ENCODE measurements around the gene HLCS.

HLCS gene

DNA sequence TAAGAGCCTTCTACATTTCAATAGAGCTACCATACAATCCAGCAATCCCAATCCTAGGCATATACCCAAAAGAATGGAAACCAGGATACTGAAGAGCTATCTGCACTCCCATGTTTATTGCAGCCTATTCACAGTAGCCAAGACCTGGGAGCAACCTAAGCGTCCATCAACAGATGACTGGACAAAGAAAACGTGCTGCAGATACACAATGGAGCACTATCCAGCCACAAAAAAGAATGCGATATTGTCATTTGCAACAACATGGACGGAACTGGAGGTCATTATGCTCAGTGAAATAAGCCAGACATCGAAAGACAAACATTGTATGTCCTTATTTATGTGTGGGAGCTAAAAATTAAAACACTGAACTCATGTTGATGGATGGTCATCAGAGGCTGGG, 115.3 kb downstream of the HLCS start:
- in situ Hi-C loops (cut with HindIII; ENCODE audit: low sequenced_read_pairs), result no loop called here

DNA sequence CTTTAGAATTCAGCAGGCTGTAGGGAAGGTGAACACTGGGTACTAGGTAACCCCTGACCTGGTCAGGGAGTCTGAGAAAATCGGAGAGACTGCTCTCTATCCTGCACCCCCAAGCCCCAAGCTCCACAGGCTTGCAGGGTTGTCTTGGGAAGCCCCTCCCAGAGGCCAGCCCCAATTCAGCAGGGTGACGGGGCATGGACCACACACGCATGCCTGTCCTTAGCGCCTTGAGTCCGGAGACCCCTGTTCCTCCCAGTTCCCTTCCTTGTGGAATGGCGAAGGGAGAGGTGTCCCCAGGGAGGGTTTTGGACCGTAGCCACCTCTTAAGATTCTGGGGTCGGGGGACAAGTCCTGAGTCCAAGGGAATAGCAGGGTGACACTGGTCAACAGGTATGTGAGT, 116.1 kb downstream of the HLCS start:
- in situ Hi-C loops (cut with HindIII; ENCODE audit: low sequenced_read_pairs), result no loop called here

GRCh38 chr21:36849461-36850105, 116.9 kb downstream of the HLCS start:
- in situ Hi-C loops (cut with HindIII; ENCODE audit: low sequenced_read_pairs), result no loop called here

DNA sequence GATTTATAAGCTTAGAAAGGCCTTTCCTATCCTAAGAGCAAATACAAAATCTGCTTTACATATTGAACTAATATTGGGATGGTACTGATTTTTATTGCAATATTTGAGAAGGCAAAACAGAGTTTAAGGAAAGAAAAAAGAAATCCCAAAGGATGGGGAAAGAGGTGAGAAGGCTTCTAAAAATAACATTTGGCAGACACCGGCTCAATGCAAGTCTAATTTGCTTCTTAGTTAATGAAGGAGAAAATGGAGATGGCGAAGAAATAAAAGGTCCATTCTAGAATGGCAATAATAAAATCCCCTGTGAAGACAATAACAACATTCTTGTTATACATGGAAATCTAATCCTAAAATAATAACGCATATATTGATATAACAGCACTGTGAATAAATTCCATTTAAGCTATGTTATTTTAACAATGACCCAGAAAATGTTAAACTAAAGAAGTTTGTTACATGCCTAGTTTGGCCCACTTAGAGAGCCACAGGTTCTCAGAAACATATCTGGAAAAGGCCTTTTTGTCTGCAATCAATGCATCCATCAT, 117.7 kb downstream of the HLCS start:
- in situ Hi-C loops (cut with HindIII; ENCODE audit: low sequenced_read_pairs), result no loop called here

DNA sequence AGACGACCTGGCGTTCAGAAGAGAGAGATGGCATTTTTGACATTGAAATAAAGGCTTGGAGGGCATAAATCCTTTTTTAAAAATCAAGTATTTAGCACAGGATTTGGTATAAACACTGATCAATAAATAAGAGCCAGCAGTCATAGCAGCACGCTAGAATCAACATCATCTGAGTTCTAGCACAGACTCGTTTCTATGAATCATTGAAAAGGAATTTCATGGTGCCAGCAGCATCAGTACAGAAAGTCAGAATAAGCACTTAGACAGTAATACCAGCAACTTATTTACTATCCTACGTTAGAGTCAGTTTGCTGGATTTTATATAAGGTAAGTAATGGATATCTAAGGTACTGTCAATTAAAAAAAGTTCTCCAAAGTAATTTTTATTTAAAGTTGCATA, 119.3 kb downstream of the HLCS start:
- in situ Hi-C loops (cut with HindIII; ENCODE audit: low sequenced_read_pairs), result no loop called here

DNA sequence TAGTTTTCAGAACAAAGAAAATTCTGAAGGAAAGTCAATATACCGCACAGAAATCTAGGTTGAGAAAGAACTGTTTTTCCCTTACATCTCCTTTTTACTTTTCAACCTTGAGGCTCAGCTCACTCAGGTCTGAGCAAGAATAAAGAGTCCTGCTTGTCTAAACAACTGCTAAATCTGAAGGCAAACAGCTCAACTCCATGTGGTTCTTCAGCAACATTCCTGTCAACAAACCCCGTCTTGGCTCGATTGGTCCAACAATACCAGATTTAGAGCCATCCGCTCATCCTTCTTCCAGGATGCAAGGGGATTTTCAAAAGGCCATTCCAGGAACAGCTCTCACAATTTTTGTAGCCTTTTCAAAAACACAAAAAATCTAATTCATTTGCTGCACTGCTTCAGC, 119.8 kb downstream of the HLCS start:
- in situ Hi-C loops (cut with HindIII; ENCODE audit: low sequenced_read_pairs), result no loop called here

GRCh38 chr21:36845790-36846189, 120.7 kb downstream of the HLCS start:
- in situ Hi-C loops (cut with HindIII; ENCODE audit: low sequenced_read_pairs), result no loop called here

GRCh38 chr21:36845070-36845469, 121.4 kb downstream of the HLCS start:
- in situ Hi-C loops (cut with HindIII; ENCODE audit: low sequenced_read_pairs), result no loop called here

- in situ Hi-C loops (cut with HindIII; ENCODE audit: low sequenced_read_pairs), result no loop called here
These were observed 124.6 kb downstream of the HLCS start for GRCh38 chr21:36841866-36842265.

- in situ Hi-C loops (cut with HindIII; ENCODE audit: low sequenced_read_pairs), result no loop called here
These were observed 126.7 kb downstream of the HLCS start for GRCh38 chr21:36839735-36840134.

- in situ Hi-C loops (cut with HindIII; ENCODE audit: low sequenced_read_pairs), result no loop called here
These were observed 127.3 kb downstream of the HLCS start for GRCh38 chr21:36839123-36839522.

DNA sequence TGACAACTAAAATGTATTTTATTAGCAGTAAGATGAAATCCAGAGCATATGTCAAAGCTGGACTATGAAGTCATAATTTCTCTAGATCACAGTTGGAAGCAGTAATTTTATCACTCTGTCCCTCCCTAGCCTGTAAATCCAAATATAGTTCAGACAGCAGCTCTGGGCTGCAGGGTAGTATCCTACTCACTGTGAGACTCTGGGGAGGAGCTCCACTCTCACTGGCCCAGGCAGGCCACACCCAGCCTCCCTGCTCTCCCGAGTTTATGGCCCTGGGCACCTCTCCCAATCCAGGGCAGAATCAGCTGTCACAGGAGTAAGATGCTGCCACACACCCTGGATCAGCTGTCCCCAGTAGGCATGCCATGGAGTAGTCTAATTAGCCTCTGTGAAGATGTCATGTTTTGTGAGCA, 131.1 kb downstream of the HLCS start:
- in situ Hi-C loops (cut with HindIII; ENCODE audit: low sequenced_read_pairs), result no loop called here

- in situ Hi-C loops (cut with HindIII; ENCODE audit: low sequenced_read_pairs), result no loop called here
These were observed 132.3 kb downstream of the HLCS start for GRCh38 chr21:36834192-36834591.

DNA sequence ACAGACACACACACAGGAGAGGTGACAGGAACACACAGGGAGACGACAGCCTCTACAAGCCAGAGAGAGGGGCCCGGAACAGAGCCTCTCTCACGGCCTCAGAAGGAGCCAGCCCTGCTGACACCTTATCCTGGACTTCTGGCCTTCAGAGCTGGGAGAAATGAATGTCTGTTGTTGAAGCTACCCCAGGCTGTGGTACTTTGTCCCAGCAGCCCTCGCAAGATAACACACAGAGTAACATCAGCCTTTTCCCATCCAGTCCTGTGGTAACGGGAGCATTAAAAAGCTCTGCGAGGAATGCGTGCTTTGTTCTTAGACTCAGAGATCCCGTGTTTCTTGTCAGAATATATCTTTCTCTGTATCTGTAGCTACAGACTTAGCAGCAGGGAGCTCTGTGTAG, 136.4 kb downstream of the HLCS start:
- in situ Hi-C loops (cut with HindIII; ENCODE audit: low sequenced_read_pairs), result no loop called here

DNA sequence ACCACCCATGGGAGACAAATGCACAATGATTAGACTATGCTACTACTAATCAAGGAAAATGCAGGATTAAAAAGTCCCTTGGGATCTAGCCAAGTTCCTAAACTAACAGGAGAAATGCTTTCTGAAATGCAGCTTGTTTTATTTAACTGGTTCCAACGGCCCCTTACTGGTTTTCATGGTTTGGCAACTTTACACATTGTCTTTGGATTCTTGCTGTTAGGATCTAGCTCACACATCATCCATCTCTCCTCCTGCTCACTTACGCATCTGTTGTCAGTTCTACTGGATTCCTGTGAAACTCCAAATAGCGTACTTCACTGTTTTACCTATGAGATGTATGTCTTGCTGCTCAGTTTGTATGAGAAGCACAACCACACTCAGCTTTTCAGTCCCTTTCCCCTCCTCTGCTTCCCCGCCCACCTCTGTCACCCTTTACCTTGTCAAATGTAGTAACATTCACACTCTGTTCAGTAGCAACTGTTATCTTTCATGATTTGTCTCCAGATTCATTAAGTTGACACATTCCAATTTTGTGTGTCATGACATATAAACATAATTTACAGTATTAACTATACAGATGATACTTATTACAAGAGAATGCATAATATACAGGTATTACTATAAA, 137.5 kb downstream of the HLCS start:
- in situ Hi-C loops (cut with HindIII; ENCODE audit: low sequenced_read_pairs), result no loop called here

GRCh38 chr21:36828208-36828607, 138.3 kb downstream of the HLCS start:
- in situ Hi-C loops (cut with HindIII; ENCODE audit: low sequenced_read_pairs), result no loop called here

DNA sequence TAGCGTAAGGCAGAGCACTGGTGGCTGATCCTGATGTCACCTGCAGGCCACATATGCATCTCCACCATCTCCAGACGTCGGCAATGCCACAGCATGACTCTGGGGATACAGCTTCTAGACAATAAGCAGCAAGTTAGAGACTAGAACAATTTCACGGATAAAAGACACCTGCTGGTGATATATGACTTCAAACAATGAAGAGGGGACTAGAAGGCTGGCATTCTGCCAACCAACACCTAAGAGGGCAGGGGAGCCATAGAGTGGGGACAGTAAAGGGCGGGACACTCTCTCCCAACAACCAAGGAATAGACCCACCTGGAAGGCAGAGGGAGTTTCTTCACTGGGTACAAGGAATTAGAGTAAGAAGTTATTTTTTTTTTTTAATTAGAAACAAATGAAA, 140.8 kb downstream of the HLCS start:
- in situ Hi-C loops (cut with HindIII; ENCODE audit: low sequenced_read_pairs), result no loop called here

DNA sequence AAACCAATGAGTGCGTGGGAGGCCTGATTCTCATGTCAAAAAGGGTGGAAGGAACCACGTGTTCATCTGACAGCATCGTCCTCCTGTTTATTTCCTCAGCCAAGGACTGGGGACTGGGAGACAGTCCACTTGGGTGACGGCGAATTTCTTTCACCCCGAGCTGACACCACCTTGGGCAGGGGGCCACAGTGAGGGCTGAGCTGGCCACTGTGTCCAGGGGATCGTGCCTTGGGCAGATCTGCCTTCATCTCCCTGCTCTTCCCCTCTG, 145.5 kb downstream of the HLCS start:
- in situ Hi-C loops (cut with HindIII; ENCODE audit: low sequenced_read_pairs), result no loop called here

DNA sequence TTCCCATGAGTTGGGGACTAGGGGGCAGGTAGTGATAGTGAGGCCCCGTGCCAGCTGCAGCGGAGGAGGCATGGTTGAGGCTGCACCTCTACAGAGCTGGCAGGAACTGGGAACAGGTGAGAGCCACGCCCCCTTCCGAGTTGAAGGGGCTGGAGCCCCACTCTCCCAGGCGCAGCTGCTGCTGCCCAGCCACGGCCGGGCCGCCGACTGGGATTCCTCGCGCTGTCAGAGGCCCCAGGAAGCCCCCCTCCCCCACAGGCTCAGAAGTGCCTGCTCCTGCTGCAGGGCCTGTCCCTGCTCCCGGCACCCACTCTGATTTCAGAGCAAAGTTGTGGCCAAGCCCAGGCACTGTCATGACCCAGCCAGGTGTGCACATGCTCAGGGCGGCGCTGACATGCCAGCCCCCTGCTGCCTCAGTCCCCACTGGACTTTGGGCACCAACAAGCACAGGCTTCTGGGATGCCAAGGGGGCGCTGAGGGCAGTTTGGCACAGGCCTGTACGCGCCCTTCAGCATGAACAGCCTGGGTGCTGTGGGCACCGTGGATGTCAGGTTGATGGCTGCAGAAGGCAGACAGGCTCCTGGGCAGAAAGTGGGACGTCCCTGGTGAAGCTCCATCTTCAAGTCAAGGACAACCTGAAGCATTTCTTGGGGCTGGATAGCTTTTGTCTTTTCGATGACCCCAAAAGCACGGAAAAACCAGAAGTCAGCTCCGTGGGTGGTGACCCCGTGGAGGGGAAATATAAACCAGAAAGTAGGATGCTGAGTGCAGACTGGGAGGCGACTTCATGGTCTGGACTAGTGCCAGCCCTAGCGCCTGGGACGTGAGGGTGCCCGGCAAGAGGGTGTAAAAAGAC, 146.1 kb downstream of the HLCS start:
- in situ Hi-C loops (cut with HindIII; ENCODE audit: low sequenced_read_pairs), result no loop called here

DNA sequence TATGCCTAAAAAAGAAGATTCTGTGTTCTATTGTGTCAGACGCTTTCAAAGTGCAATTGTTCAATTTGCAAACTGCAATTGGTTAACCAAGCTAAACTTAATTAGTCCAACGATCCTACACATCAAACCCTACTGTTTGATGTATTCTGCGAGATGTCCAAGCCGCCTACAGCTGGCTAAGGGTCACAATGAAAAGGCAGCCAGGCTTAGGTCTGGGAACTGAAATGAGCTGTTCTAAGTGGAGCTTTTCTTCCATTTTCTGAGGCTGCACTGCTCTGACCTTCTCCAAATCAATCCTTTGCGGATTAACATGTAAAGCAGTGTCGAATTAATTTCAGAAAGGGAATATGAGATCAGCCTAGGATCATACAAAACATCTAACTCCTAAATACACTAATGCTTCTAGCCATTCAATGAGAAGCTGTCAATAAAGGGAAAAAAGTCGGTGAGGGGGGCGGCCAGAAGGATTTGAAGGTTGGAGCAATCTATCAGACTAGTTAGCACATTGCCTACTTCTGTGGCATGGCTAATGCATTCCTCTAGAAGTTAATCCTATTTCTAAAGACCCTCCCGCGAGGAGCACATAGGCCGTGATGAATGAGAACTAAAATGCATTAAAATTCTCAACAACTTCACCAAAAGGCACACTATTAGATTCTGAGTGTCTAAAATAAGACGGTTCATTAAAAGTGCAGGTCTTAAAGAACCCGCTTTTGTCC, 148.6 kb downstream of the HLCS start:
- in situ Hi-C loops (cut with HindIII; ENCODE audit: low sequenced_read_pairs), result no loop called here

DNA sequence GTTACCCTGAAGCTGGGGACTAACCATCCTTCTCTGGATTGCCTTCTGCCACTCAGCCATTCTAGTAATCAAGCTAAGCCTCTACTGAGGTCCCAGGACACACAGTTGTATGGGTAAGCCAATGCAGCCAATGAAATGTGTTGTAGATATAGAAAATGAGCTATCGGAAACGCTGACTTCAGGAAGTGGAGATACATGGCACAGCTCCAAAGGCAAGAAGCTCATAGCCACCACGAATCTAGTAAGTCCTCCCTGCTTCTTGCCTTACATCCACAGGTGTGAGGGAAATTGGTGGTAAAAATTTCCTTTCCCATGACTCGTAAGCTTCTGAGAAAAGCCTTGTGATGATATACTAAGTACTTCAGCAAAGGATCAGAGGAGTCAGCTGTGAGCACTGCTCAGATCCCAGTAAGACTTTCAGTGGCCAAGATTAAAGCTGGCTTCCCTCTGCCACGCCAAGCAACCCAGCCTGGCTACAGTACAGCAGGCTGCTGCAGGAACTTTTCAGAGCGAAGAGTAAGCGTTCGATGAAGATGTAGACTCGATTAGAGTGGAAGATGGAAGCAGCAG, 149.8 kb downstream of the HLCS start:
- in situ Hi-C loops (cut with HindIII; ENCODE audit: low sequenced_read_pairs), result no loop called here
